GM18498 (cell line): ENCODE results near the gene ABHD2.
A peak's percentile ranks its signal among the peaks of the same experiment; 100 is the strongest.

Experiments used
- ATAC-seq: cut with Tn5 transposase; IDR thresholded peaks from one replicate; pipeline ENCODE4 v1.9.1; 2021; ENCODE audit warnings: mild to moderate bottlenecking, moderate library complexity; ENCODE audit not compliant: unreplicated experiment

ABHD2 gene

GRCh38 chr15:89096664-89097063 lies 8.4 kb downstream of the ABHD2 start:
- ATAC-seq: no peak

- no peak for ATAC-seq
Measured at GRCh38 chr15:89097313-89097712, 9.1 kb downstream of the ABHD2 start.

- no peak for ATAC-seq
Measured at GRCh38 chr15:89098281-89098680, 10.0 kb downstream of the ABHD2 start.

GRCh38 chr15:89099968-89100367 lies 11.7 kb downstream of the ABHD2 start:
- no peak for ATAC-seq

- ATAC-seq: no peak
Measured at GRCh38 chr15:89101302-89102193, 13.3 kb downstream of the ABHD2 start.

GRCh38 chr15:89103481-89104171 lies 15.4 kb downstream of the ABHD2 start:
- no peak for ATAC-seq

- ATAC-seq: no peak
Measured at GRCh38 chr15:89104172-89104564, 15.9 kb downstream of the ABHD2 start.

- ATAC-seq: no peak
Measured at GRCh38 chr15:89105147-89105546, 16.9 kb downstream of the ABHD2 start.

GRCh38 chr15:89106200-89106599 lies 17.9 kb downstream of the ABHD2 start:
- no peak for ATAC-seq

- no peak for ATAC-seq
Measured at GRCh38 chr15:89107984-89108383, 19.7 kb downstream of the ABHD2 start.

- no peak for ATAC-seq
Measured at GRCh38 chr15:89108835-89109234, 20.6 kb downstream of the ABHD2 start.

GRCh38 chr15:89109238-89109637 lies 21.0 kb downstream of the ABHD2 start:
- no peak for ATAC-seq

GRCh38 chr15:89110060-89110459 lies 21.8 kb downstream of the ABHD2 start:
- ATAC-seq: no peak

GRCh38 chr15:89111352-89111751 lies 23.1 kb downstream of the ABHD2 start:
- no peak for ATAC-seq

- ATAC-seq: no peak
Measured at GRCh38 chr15:89111961-89112340, 23.7 kb downstream of the ABHD2 start.

- ATAC-seq: peak; percentile 82
Measured at GRCh38 chr15:89112341-89112971, 24.2 kb downstream of the ABHD2 start.

- ATAC-seq: no peak
Measured at GRCh38 chr15:89113296-89114024, 25.2 kb downstream of the ABHD2 start.

- no peak for ATAC-seq
Measured at GRCh38 chr15:89114990-89115389, 26.7 kb downstream of the ABHD2 start.

GRCh38 chr15:89115547-89115946 lies 27.3 kb downstream of the ABHD2 start:
- ATAC-seq: no peak

GRCh38 chr15:89116404-89116803 lies 28.1 kb downstream of the ABHD2 start:
- no peak for ATAC-seq

GRCh38 chr15:89117790-89118189 lies 29.5 kb downstream of the ABHD2 start:
- no peak for ATAC-seq
